Activated naive CD4-positive, alpha-beta T cell treated with Interleukin-2 at 50 U/mL for 16 hours (primary cell): ENCODE measurements around the gene HNRNPA0.

Experiments used
- DNase-seq: peaks from one replicate; pipeline ENCODE4 v3.0.0-alpha.2; 2020

Gene HNRNPA0

DNA sequence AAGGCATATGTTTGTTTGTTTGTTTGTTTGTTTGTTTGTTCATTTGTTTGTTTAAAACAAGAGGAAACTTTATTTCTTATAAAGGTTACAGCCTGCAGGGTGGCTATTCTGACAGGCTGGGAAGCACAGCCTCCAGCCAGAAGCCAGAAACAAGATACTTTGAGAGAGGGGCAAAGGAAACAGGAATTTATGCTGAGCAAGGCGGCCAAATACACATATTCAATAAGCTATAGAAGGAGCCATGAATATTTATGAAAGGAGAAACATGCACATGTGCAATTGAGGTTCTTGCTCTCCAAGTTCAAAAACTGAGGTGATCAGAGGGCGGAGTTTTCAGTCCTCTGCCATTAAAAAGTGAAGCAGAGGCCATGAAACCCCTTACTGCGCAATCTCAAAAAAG lies 37.8 kb downstream of the HNRNPA0 start:
- no peak for DNase-seq

DNA sequence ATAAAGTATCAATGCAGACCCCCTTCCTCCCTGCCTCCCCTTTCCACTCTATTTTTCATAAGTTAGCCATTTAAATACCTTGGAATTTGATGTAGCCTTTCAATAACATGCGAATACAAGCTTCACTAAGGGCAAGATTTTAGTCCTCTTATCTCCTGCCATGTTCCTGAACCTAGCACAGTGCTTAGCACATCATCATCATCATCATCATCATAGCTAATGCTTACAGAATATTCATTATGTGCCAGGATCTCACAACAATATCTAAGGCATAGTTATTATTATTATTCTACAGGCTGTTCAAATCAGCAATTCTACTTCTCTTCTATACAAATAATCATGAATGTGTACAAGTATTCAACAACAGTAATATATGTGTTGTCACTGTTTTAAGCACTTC lies 38.7 kb downstream of the HNRNPA0 start:
- no peak for DNase-seq

DNA sequence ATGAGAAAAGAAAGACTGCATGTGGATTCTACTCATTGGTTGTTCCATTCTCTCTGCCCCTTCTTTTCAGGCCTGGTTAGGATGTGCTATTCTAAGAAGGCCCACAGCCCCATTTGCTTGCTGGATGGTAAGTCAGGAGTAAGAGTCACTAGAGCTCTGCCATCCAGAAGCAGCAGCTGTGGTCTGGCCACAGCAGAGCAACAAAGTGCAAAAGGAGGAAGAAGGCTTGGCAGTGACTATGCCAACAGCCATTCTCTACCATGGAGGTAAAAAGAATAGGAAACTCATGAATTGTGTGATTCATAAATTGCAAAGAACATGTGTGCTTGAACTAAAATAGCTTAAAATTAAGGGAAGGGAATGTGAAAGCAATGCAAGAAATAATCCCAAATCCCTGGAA lies 39.2 kb downstream of the HNRNPA0 start:
- DNase-seq, result no peak

DNA sequence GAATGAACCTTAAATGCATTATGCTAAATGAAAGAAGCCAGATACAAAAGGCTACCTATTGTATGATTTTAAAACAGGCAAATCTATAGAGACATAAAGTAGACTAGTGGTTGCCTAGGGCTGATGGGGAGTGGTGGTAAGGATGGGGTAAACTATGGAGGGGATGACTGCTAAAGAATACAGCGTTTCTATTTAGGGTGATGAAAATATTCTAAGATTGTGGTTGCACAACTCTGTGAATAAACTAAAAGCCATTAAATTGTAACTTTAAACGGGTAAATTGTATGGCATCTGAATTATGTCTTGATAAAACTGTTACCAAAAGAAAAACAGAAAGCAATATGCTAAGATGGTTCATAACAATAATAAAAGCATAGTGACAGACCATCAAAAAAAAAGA lies 39.7 kb downstream of the HNRNPA0 start:
- no peak for DNase-seq

DNA sequence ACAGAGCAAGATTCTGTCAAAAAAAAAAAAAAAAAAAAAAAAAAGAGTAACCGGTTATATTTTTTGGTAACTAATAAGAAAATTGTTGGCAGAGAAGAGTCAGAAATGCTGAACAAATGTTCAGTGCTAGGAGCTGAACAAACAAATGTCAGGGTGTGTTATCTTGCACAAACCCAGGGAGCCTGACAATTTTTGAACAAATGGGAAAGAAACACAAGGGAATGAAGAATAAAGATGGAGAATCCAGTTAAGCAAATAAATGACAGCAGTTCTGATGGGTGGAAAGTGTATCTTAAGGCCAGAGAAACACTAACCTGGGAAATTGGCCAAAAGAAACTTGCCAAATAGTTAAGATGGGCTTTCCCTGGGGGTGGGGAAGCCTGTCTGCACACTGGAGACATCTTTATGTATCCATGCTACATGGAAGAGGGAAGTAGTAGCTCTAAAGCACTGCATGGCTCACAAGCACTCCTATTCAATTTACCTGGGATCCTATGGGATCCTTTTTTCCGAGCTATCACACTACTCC lies 42.0 kb downstream of the HNRNPA0 start:
- no peak for DNase-seq

DNA sequence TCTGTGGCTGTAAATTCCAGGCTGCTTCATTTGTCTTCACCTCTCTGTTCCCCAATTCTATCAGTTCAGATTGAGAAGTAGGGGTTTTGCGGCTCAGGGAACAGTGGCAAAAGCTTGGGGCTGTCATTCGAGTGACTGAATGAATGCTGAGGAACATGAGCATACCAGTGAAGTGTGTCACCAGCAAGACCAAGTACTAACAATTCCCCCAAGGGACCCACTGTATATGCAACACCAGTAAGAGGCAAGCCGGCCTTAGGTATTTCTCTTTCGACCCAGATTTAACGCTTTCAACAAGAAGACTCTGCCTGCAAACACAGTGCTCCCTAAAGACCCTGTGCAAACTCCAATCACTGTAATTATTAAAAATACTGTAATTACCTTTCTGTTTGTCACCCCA lies 44.1 kb downstream of the HNRNPA0 start:
- no peak for DNase-seq

DNA sequence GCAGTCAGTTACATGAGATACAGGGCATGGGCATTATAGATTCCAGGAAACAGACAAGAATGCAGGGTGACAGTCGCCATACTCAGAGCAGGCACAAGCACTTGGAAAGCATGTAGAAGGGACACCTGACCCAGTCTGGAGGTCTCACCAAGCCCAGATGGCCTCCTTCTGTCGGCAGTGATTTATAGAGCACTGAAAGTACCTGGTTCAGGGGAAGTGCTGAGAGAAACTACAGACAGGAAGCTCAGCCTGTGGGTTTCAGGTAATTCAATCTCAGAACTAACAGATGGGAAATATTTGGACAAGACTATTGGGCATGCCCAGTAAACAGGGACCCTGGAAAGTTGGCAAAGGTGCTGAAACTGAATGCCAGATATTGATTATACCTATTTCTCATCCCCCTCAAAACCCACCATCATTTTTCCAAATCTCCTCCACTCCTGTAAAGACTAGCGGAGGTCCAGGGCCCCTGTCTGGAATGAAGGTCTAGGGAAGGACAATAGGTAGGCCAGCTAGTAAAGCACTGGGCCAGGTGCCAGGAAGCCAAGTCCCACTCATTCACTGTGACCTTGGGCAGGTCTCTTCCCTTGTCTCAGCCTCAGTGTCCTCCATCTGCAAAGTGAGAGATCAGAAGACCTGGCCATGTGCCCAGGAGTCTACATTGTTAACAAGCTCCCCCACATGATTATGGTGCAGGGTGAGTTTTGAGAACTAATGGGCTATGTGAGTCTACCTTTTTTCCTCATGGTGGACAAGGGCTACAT lies 45.2 kb downstream of the HNRNPA0 start:
- no peak for DNase-seq

DNA sequence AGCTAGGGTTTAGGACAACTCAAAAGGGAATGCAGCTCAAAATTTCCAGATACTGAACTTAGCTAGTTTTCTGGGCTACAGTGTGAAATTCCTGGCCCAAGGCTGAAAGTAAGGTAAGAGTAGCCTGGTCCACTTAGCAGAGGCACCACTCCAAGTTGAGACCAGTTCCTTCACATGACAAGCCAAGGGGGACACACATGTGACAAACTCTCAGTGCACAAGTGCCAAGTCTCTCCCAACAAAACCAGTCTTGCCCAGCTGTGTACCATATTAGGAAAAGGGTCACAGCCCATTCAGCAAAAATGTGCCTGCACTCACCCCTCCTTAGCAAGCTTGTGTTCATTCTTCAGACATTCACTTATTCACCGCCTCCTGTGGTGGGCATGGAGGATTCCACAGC lies 46.1 kb downstream of the HNRNPA0 start:
- no peak for DNase-seq

DNA sequence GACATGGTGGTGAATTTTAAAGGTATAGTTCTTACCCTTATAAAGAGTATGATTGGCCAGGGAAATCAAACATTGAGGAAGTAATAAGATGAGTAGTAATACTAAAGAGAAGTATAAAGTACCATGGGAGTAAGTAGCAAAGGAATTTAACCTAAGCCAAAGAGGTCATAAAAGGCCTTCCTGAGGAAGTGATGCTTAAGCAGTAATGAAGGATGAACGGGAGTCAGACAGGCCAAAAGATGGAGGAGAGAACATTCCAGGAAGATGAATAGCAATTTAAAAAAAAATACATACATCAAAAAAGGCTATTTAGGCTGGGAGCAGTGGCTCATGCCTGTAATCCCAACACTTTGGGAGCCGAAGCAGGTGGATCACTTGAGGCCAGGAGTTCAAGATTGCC lies 47.3 kb downstream of the HNRNPA0 start:
- DNase-seq, result no peak

DNA sequence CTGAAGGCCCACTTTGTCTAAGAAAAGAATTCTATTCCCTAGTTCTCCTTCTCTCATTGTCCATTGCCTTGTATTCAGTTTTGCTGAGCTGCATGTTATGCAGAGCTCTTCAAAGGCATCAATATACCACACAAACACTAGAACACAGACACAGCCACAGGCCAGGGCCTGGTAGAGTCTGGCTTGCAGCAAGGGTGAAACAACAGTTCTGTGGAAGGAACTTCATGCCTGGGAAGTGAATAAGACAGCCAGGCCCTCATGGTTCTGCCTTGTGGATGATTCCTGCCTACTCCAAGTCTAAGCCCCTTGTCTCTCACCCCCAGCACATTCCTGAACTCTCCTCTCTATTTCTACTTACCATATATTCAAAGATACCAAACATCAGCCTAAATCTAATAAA lies 49.1 kb downstream of the HNRNPA0 start:
- DNase-seq, result no peak

DNA sequence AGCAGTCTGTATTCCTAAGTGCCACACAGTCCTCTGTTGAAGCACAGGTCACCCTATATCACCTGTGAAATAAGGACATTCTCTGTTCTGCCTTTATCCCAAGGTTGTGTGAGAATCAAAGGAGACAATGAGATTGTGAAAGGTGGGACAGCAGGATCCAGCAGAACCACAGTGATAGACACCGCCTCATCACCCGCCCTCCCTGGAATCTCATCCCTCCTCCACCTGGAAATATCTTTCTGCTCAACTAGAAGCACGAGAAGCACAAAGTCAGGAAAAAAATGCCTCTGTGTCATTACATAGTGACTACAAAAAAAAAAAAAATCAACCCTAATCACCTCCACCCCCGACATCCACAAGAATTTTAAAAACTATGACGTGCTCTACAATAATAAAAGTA lies 50.6 kb downstream of the HNRNPA0 start:
- no peak for DNase-seq

DNA sequence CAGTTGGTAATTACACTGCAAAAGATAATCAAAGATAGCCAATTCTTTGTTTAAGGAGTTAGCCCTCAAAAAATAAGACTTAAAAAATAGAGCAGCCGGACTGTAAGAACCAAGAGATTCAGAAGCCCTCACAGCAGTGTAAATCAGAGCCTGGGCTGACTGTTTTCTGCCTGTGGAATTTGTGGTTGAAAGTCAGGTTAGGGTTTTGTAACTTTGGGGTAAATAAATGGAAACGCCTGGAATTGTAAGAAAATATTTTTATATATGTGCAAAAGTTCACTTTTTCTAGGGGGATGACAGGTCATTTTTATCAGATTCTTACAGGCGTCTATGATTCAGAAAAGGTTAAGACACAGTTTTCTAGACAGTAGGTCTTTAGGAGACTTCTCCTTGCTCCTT lies 53.9 kb downstream of the HNRNPA0 start:
- no peak for DNase-seq

DNA sequence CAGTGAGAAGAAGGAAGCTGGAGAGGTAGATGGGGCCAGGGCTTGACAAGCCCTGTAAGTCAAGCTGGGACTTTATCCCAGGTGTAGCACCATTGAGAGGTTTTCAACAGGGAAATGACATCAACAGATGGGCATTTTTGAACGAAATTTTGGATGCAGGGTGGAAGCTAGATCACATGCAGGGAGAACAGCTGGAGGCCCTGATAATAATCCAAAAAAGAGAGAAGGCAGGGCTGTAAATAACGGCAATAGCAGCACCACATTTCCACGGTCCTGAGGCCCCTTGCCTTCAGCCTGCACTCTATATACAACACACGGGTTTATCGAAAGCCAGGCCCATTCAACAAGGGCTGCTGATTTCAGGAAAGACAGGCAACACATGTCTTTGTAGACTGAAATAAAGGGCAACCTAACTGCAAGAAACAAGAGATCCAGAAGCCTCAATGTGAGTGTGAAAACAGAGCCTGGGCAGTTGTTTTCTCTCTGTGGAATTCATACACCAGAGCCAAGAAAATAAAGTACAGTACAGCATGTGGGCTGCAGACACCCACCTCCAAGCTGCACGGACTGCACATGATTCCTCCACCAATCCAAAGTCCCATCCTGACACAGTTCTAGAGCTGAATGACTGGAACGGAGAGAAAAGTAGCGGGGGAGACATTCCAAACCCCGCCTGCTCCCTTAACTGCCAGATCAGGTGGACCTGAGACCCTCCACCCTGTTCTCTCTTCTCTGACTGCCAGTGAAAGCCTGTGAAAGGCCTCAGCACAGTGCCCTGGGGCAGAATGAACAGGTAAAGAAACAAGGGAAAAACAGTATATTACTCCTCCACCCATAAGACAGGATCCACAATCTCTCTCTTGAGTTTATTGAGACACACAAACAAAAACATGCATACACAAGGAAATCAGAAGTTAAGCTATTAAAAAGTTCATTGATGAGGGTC lies 54.6 kb downstream of the HNRNPA0 start:
- DNase-seq, result no peak

DNA sequence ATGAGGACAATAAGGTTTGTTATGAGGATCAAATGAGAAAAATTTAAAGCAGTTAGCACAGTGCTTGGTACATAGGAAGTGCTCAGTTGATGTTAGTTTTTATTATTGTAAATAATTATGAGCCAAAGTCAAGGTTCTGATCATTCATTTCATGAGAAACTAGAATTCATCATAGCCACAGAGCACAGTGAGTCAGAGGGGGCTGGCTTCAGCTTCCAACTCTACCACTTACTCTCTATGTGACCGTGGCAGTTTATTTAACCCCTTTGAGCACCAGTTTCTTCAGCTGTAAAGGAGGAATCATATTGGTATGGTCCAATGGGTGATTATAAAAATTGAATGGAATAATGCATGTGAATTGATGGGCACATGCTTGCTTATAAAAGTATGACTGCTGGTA lies 57.7 kb downstream of the HNRNPA0 start:
- DNase-seq, result peak; percentile 55

DNA sequence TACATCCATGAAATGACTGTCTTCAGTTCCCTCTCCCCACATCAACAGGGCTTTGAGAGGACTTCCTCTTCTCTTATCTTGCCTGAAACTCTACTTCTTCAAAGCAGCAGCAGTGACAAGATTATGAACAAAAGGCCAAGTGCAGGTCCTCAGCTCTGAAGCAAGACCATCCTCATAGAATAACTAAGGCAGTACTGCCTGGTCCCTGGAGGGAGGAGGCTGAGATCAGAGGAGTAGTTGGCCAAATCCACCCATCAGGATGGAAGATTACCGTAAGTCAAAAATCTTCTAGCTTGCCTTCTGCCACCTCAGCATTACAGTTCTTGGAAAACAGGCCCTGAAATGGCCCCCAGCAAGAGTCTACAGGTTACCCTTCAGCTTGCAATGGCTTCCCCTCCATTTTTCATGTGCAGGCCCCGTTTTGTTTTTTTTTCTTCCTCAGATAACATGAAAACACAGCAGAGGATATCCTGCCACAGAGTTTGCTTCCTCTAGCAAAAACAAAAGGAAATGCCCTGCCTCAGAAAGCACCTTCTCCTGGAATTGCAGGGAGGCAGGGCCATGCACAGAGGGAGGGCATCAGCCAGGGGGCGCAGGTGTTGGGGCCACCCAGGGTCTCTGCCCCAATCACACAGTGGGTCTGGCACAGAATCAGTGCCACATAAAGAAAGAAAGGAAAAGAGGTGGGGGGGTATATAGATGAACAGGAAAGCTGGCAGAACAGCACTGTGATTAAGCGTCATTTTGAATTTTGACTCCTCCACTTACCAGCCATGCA lies 58.3 kb downstream of the HNRNPA0 start:
- peak; percentile 8 for DNase-seq
